ENCODE results near the gene ECT2L. TPM values are rescaled to one million over a fixed set of nuclear protein-coding genes. Genes with fewer than 3 reads are reported as not detected.

ECT2L gene
- total RNA-seq, 1 experiment from 2014 or later, result not detected

DNA sequence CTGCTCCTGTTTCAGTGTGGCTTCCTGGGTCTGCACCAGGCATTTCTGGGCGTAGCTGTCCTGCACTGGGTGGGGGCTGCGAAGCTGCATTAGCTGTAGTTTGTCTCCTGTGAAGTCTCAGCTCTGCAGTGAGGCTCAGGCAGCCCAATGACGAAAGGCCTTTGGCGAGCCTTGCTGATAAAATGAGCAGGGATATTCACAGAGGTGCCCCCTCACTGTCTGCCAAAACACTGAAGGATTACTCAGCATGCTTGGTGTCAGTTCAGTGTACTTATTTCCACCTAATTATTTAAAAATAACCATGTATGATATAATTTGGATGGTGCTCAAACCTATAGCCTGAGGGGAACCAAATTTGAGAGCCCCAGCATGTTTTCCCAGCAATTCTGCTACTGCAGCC lies 73.5 kb downstream of the ECT2L start:
- H3K27me3 ChIP-seq (ENCODE audit: insufficient read depth, low read length), result no peaks in the 10 kb centered on the region
- H4K20me1 ChIP-seq (ENCODE audit: insufficient read depth), result no peaks in the 10 kb centered on the region
- H3K4me3 ChIP-seq (replicated peaks in 1 of 2; ENCODE audit: low read depth in 1 of 2, low read length in 2 of 2), result no peak overlapping the region
- no peak for ATAC-seq
- H3K4me1 ChIP-seq (ENCODE audit: control insufficient read depth in 1 of 2, insufficient read depth in 2 of 2, low read length in 2 of 2), result no peaks in the 10 kb centered on the region
- H3K36me3 ChIP-seq (ENCODE audit: control insufficient read depth in 1 of 2, insufficient read depth in 2 of 2, low read length in 2 of 2), result no peaks in the 10 kb centered on the region
- no peak overlapping the region for H3K9ac ChIP-seq (ENCODE audit: low read length)
- ChIA-PET POLR2A (no interaction called here), CTCF (no interaction called here), RAD21 (ENCODE audit: low non-redundant PET in 1 of 2, low total read pairs in 2 of 2, uncharacterized antibody in 2 of 2, unreplicated experiment in 2 of 2) (no interaction called here)
- H3K9me3 ChIP-seq (ENCODE audit: control insufficient read depth in 1 of 2, insufficient read depth in 1 of 2, low read depth in 1 of 2, low read length in 2 of 2), result no peaks in the 10 kb centered on the region
- H2AFZ ChIP-seq (ENCODE audit: low read depth, low read length, poor library complexity, severe bottlenecking), result no peak overlapping the region
- no peak overlapping the region for H3K27ac ChIP-seq (ENCODE audit: low read depth, low read length)
- TF ChIP-seq, protein P1, sequence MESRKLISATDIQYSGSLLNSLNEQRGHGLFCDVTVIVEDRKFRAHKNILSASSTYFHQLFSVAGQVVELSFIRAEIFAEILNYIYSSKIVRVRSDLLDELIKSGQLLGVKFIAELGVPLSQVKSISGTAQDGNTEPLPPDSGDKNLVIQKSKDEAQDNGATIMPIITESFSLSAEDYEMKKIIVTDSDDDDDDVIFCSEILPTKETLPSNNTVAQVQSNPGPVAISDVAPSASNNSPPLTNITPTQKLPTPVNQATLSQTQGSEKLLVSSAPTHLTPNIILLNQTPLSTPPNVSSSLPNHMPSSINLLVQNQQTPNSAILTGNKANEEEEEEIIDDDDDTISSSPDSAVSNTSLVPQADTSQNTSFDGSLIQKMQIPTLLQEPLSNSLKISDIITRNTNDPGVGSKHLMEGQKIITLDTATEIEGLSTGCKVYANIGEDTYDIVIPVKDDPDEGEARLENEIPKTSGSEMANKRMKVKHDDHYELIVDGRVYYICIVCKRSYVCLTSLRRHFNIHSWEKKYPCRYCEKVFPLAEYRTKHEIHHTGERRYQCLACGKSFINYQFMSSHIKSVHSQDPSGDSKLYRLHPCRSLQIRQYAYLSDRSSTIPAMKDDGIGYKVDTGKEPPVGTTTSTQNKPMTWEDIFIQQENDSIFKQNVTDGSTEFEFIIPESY (IDR thresholded peaks at IDR 0.05; ENCODE audit: extremely low read depth, insufficient replicate concordance, low read length), result no peak
- TF ChIP-seq, protein P2, sequence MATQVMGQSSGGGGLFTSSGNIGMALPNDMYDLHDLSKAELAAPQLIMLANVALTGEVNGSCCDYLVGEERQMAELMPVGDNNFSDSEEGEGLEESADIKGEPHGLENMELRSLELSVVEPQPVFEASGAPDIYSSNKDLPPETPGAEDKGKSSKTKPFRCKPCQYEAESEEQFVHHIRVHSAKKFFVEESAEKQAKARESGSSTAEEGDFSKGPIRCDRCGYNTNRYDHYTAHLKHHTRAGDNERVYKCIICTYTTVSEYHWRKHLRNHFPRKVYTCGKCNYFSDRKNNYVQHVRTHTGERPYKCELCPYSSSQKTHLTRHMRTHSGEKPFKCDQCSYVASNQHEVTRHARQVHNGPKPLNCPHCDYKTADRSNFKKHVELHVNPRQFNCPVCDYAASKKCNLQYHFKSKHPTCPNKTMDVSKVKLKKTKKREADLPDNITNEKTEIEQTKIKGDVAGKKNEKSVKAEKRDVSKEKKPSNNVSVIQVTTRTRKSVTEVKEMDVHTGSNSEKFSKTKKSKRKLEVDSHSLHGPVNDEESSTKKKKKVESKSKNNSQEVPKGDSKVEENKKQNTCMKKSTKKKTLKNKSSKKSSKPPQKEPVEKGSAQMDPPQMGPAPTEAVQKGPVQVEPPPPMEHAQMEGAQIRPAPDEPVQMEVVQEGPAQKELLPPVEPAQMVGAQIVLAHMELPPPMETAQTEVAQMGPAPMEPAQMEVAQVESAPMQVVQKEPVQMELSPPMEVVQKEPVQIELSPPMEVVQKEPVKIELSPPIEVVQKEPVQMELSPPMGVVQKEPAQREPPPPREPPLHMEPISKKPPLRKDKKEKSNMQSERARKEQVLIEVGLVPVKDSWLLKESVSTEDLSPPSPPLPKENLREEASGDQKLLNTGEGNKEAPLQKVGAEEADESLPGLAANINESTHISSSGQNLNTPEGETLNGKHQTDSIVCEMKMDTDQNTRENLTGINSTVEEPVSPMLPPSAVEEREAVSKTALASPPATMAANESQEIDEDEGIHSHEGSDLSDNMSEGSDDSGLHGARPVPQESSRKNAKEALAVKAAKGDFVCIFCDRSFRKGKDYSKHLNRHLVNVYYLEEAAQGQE (IDR thresholded peaks at IDR 0.05; ENCODE audit: low read depth), result no peak
- TF ChIP-seq EZH2 (IDR thresholded peaks at IDR 0.05), result no peak
- TF ChIP-seq JUND (IDR thresholded peaks at IDR 0.05), result no peak
- no peak for TF ChIP-seq ZNF274 (IDR thresholded peaks at IDR 0.05; ENCODE audit: low read depth, low read length)
- TF ChIP-seq POLR2AphosphoS5 (IDR thresholded peaks at IDR 0.05; ENCODE audit: low read depth, low read length), result no peak
- TF ChIP-seq SRF (IDR thresholded peaks at IDR 0.05; ENCODE audit: low read depth), result no peak
- TF ChIP-seq YY1 (IDR thresholded peaks at IDR 0.05; ENCODE audit: extremely low read depth, insufficient replicate concordance, low read depth, low read length), result no peak
- TF ChIP-seq SP1 (IDR thresholded peaks at IDR 0.05; ENCODE audit: low read depth), result no peak
- TF ChIP-seq, protein P3, sequence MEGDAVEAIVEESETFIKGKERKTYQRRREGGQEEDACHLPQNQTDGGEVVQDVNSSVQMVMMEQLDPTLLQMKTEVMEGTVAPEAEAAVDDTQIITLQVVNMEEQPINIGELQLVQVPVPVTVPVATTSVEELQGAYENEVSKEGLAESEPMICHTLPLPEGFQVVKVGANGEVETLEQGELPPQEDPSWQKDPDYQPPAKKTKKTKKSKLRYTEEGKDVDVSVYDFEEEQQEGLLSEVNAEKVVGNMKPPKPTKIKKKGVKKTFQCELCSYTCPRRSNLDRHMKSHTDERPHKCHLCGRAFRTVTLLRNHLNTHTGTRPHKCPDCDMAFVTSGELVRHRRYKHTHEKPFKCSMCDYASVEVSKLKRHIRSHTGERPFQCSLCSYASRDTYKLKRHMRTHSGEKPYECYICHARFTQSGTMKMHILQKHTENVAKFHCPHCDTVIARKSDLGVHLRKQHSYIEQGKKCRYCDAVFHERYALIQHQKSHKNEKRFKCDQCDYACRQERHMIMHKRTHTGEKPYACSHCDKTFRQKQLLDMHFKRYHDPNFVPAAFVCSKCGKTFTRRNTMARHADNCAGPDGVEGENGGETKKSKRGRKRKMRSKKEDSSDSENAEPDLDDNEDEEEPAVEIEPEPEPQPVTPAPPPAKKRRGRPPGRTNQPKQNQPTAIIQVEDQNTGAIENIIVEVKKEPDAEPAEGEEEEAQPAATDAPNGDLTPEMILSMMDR (IDR thresholded peaks at IDR 0.05 in 2 of 3, conservative IDR thresholded peaks at IDR 0.05 in 1 of 3; ENCODE audit: borderline replicate concordance in 1 of 3, insufficient read depth in 1 of 3, low read depth in 2 of 3, low read length in 2 of 3), result no peak
- no peak overlapping the region for H3K4me2 ChIP-seq (ENCODE audit: low read length)
- DNase-seq (ENCODE audit: low read depth, low spot score), result no peak
- no peaks in the 10 kb centered on the region for H3K79me2 ChIP-seq (ENCODE audit: insufficient read depth, low read length)
- intact Hi-C loops (cut with micrococcal nuclease), result no loop called here
- no peaks in the 10 kb centered on the region for H3K9me2 ChIP-seq (ENCODE audit: insufficient read depth)
- BruUV-seq (replicated peaks), result no TSS peak
